HG02678 (cell line): ENCODE measurements around the gene PRKN.

Source experiments
- ATAC-seq: cut with Tn5 transposase; IDR thresholded peaks from one replicate; pipeline ENCODE4 v1.9.1; 2021; ENCODE audit warnings: mild to moderate bottlenecking, moderate library complexity; ENCODE audit not compliant: unreplicated experiment

Gene PRKN

GRCh38 chr6:162727322-162728182 is at the start of gene PRKN, which contains the start of gene PACRG:
TSS of gene PRKN (minus strand) at chr6:162727766.
TSS of gene PACRG (plus strand) at chr6:162727974.
- peak; percentile 96 for ATAC-seq

DNA sequence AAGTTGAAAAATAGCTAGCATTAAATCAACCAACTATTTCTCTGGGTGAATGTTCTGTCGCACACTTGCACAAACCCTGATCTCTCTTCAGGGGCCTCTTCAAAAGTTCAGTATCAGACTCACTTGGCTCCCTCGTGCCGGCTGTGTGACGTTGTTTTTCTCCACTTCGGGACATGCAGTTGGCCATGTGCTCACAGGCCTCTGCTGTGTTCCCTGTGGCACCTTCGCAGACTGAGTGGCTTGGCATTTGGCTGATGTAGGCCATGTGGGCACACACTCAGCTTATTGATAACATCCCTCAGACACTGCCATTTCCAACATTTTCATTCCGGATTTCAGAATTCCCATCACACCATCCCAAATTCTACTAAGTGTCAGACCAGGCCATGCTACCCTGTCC is 49.5 kb upstream of the PRKN start:
- no peak for ATAC-seq

- no peak for ATAC-seq
Observed at GRCh38 chr6:162773996-162774395, 46.4 kb upstream of the PRKN start.

DNA sequence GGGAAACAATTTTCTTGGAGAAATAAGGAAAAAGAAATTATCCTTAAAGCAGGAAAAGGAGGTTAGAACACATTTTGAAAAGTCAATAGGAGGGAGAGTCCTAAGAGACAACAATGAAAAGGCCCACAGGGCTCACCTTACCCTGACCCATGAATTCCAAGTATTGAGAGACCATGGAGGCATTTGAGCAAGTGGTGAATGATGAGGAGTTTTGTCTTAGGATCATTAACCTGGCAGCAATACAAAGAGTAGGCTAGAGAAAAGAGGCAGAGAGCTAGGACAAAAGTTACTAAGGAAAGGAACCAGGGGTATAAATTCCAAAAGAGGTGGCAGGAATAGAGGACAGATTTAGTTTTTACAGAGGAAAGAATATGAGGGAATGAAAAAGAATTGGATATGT is 44.9 kb upstream of the PRKN start:
- ATAC-seq = no peak

- ATAC-seq = no peak
Observed at GRCh38 chr6:162770955-162771354, 43.4 kb upstream of the PRKN start.

GRCh38 chr6:162770136-162770535 is 42.6 kb upstream of the PRKN start:
- ATAC-seq = no peak

GRCh38 chr6:162753775-162754174 is 26.2 kb upstream of the PRKN start:
- ATAC-seq = no peak

GRCh38 chr6:162751211-162751859 is 23.8 kb upstream of the PRKN start:
- ATAC-seq = no peak

GRCh38 chr6:162750776-162751175 is 23.2 kb upstream of the PRKN start:
- ATAC-seq = no peak

GRCh38 chr6:162736961-162737360 is 9.4 kb upstream of the PRKN start:
- ATAC-seq = no peak

GRCh38 chr6:162733489-162733888 is 5.9 kb upstream of the PRKN start:
- ATAC-seq = no peak

GRCh38 chr6:162730502-162730901 is 2.9 kb upstream of the PRKN start:
- no peak for ATAC-seq

DNA sequence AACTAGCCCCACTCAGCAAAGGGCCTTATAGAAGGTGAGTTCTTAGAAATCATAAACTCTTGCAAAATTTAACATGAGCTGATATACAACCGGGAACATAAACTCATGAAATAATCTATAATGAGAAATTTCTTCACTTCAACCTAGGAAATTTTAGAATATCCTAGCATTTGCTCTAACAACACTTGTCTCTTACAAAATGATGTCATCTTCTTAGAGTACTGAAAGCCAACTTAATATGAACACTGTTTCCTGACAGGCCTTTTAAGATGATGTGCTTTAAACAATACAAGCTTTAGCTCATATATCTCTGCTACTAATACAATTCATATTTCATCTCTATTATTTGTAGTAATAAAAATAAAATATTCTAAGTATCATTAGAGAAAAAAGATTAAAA is 1.1 kb upstream of the PRKN start:
- ATAC-seq = no peak

GRCh38 chr6:162728197-162728596 is 631 bp upstream of the PRKN start:
- ATAC-seq = no peak

GRCh38 chr6:162726947-162727321 is 632 bp downstream of the PRKN start:
- peak; percentile 1 for ATAC-seq

GRCh38 chr6:162722633-162723032 is 4.9 kb downstream of the PRKN start:
- ATAC-seq = no peak

DNA sequence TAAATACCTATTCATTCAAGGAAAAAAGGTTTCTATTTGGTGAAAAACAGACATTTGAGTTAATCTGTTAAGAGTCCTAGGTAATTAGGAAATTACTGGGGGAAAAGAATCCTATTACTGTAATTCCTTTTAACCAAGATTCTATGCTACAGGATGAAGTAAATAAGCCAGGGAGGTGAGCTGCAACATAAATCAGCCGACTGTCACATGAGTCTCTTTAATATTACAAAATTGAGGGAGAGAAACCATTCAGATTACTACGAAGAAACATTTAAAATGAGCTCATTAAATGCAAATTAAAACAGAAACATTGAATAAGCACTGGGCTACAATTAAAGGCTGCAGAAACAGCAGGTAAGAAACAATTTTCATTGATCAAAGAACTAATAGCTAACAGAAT is 5.3 kb downstream of the PRKN start:
- no peak for ATAC-seq

DNA sequence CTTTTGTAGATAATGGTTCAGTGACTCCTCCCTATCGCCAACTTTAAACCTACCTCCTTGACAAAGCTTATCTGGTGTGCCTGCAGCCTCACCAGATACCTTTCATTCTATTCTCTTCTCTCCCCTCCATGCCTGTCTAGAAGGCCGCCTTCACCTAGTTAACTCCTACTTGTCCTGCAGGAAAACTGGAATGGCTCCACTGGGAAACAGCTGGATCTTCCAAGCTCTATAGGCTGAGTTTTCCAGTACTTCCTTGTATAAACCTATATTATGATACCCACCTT is 6.2 kb downstream of the PRKN start:
- no peak for ATAC-seq

DNA sequence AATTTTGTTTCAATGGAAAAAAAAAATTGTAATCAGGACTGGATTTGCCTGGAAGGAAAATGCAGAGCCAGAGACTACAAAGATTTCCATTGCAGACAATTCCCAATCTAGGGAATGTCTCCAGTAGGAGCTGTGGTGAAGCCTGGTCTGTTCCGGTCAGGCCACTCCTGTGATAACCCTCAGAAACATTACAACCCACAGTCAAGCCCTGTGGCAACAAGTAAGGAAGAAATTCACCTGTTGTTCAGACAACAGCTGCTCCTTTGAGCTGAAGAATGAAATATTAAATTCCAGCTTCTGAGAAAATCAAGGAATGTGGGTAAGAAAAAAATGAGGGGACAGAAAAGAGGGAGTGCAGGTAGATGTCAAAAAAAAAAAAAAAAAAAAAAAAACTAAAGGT is 8.0 kb downstream of the PRKN start:
- ATAC-seq = no peak

DNA sequence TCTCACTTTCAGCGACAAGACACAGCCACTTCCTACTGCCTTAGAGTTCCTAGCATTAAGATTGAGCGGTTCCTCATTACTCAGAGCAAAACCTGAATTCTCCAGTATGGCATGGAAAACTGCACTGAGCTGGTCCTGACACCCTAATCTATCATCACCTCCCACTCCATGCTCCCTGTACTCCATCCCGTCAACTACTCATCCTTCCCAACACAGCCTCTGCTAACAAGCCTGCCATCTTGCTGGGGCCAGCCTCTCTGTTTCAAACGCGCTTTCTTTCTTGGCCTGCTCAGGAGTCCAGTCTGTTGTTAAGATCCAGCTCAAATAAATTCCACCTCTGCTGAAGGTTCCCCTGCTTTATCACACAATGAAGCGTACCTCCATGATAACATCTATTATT is 12.0 kb downstream of the PRKN start:
- no peak for ATAC-seq

GRCh38 chr6:162713974-162714780 is 13.4 kb downstream of the PRKN start:
- no peak for ATAC-seq

DNA sequence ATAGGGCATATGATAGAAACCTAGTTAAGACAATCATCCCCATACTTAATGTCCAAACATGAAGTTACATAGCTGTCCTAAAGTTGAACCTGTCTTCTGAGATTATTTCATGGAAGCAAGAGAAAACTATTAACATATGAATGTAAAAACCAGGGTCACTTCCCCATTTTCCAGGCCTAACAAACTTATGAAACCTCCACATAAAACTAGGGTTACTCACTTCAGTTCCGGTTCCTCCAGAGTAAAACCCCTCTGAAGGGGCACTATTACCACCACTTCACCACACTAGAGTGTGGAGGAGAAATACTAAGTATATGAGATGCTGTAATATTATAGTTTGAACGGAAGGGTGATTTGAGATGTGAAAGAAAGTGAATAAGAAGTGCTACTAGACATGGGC is 14.9 kb downstream of the PRKN start:
- no peak for ATAC-seq
